ENCODE measurements around the gene C1orf35.

- TF ChIP-seq CTCF (IDR thresholded peaks at IDR 0.05; ENCODE audit: low read depth, low read length) = no peak
- no peak for TF ChIP-seq EZH2phosphoT487 (IDR thresholded peaks at IDR 0.05; ENCODE audit: low read depth)
These were observed 37.0 kb upstream of the C1orf35 start, which contains the start of gene GUK1 for GRCh38 chr1:228139931-228140723.
